Measurements from ENCODE around the gene MSRB1.

The MSRB1 gene, protein sequence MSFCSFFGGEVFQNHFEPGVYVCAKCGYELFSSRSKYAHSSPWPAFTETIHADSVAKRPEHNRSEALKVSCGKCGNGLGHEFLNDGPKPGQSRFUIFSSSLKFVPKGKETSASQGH
- total RNA-seq: 2.0 to 10.1 (median 6.3) reads per million in 9 experiments

DNA sequence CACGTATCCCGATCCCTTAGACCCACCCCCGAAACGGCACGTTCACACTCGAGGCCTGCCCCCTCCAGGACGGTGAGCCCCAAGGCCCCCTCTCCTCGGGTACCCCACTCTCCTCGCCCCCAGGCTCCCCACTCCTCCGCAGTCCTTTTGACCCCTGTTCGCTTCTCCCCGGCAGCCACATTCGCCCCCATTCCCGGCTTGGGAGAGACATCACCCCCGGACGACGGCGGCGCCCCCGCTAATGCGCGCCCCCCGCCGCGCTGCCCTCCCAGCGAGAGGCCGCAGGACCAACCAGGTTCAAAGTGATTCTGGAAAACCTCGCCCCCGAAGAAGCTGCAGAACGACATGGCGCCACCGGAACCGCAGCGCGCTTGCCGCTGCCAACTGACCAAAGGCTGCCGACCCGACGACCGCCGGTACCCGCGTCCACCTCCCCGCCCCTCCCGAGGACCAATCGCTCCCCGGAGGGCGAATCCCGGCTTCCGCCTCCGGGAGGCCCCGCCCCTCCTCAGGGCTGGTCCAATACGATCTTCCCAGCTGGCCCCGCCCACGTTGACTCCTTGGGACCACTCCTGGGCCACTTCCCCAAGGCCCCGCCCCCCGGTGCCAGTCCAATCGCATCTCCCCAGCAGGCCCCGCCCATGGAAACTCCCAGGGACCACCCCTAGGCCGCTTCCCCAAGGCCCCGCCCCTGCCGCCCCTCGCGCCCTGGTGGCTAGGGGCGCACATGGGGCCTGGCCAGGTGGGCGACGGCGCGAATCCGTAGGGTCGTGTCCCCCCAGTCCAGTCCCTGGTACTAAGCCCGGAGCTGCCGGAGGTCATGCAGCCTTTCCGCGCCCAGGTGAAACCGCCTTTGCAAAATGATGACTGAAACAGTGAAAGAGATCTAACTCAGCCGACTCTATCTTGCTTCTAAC, at the start of gene MSRB1:
MSRB1 (minus strand) TSS at position 390 of the 917 bp plus-strand sequence; CDS start at position 347, 43 bp downstream.
- DNase-seq (peak; percentile 97 to 99 (median 98)), ATAC-seq (replicated peaks) (peak; percentile 98)
- Mint-ChIP-seq H3K27me3 (no peaks in the 10 kb centered on the region), H3K36me3 (ENCODE audit: insufficient read depth) (peaks cover 12% of the 10 kb centered on the region), H3K9me3 (no peaks in the 10 kb centered on the region), H3K27ac (peak within 1 kb of the TSS; percentile 74 to 88), H3K4me3 (peak within 1 kb of the TSS; percentile 90 to 92), H3K4me1 (ENCODE audit: low read depth in 2 of 2) (peaks cover 9 to 13% of the 10 kb centered on the region in 2 donors)

DNA sequence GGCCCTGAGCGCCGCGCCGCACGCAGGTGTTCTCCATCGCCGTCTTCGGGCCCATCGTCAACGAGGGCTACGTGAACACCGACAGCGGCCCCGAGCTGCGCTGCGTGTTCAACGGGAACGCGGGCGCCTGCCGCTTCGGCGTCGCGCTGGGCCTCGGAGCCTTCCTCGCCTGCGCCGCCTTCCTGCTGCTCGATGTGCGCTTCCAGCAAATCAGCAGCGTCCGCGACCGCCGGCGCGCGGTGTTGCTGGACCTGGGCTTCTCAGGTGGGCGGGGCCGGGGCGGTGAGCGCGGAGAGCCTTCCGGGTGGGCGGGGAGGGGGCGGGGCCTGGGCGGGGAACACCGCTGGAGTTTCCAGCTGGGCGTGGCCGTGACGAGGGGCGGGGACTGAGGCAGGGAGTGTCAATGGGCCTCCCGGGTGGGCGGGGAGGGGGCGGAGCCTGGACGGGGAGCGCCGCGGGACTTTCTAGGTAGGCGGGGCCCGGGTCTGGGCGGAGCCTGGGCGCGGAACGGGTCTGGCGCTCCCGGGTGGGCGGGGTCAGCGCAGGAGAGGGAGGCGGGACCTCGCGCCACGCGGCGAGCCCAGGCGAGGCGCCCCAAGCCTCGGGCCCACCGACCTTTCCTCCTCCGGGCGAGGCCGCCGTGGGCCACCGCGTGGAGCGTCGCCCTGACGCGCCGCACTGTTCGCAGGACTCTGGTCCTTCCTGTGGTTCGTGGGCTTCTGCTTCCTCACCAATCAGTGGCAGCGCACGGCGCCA, 49.1 kb upstream of the MSRB1 start:
- peaks cover 14% of the 10 kb centered on the region for H3K36me3 Mint-ChIP-seq (ENCODE audit: insufficient read depth)
- H3K9me3 Mint-ChIP-seq: no peaks in the 10 kb centered on the region
- H3K4me1 Mint-ChIP-seq (ENCODE audit: low read depth in 2 of 2): peaks cover 12 to 13% of the 10 kb centered on the region in 2 donors
- peak; percentile 94 to 98 (median 94) for DNase-seq
- H3K4me3 Mint-ChIP-seq: peak overlapping the region; percentile 76 to 80
- ATAC-seq (replicated peaks): peak; percentile 72
- H3K27me3 Mint-ChIP-seq: peaks cover 5 to 12% of the 10 kb centered on the region in 2 donors
- H3K27ac Mint-ChIP-seq: peak overlapping the region; percentile 54 to 88

DNA sequence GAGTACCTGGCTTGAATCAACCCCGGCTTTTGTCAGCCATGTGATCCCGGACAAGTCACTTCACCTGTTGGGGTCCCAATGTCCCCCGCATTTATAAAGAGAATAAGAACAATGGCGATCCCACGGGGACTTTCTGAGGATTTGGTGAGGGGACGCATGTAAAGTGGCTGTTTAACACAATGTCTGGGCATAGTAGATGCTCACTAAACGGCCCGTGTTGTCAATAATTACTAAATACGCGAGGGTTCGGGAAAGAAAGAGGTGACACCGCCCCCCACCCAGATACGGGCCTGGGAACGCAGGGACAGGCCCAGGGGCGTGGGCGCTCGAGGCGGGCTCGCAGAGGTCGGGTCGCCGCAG, 48.6 kb upstream of the MSRB1 start:
- Mint-ChIP-seq H3K9me3 (no peaks in the 10 kb centered on the region), H3K27ac (peak overlapping the region; percentile 54 to 88), H3K36me3 (ENCODE audit: insufficient read depth) (peaks cover 12% of the 10 kb centered on the region), H3K4me1 (ENCODE audit: low read depth in 2 of 2) (peaks cover 12 to 13% of the 10 kb centered on the region in 2 donors), H3K27me3 (peaks cover 5 to 12% of the 10 kb centered on the region in 2 donors), H3K4me3 (peak overlapping the region; percentile 76 to 80)
- DNase-seq: no peak
- ATAC-seq (replicated peaks): no peak

DNA sequence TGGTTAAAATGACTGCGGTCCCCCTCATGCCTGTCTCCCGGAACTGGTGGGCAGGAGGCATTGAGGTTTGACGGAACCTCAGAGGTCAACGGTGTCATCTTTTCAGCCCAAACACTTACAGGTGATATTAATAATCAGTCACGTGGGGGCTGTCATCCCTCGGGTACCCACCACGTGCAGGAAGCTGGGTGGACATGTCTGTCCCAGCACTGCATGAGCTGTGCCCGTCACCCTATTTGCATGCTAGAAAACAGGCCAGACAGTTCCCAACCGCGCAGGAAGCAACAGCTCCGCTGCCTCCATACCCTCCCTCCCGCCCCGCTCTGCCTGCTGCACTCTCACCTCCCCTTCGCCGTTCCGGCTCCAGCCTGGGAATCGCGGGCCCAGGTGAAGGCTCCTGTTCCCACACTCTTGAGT, 48.1 kb upstream of the MSRB1 start:
- H3K36me3 Mint-ChIP-seq (ENCODE audit: insufficient read depth): peaks cover 12% of the 10 kb centered on the region
- no peaks in the 10 kb centered on the region for H3K9me3 Mint-ChIP-seq
- peaks cover 5 to 12% of the 10 kb centered on the region in 2 donors for H3K27me3 Mint-ChIP-seq
- peaks cover 12 to 13% of the 10 kb centered on the region in 2 donors for H3K4me1 Mint-ChIP-seq (ENCODE audit: low read depth in 2 of 2)
- DNase-seq: peak; percentile 49 to 53 (median 52)
- H3K4me3 Mint-ChIP-seq: peak overlapping the region; percentile 76 to 80
- peak overlapping the region; percentile 54 to 88 for H3K27ac Mint-ChIP-seq
- ATAC-seq (replicated peaks): peak; percentile 59

DNA sequence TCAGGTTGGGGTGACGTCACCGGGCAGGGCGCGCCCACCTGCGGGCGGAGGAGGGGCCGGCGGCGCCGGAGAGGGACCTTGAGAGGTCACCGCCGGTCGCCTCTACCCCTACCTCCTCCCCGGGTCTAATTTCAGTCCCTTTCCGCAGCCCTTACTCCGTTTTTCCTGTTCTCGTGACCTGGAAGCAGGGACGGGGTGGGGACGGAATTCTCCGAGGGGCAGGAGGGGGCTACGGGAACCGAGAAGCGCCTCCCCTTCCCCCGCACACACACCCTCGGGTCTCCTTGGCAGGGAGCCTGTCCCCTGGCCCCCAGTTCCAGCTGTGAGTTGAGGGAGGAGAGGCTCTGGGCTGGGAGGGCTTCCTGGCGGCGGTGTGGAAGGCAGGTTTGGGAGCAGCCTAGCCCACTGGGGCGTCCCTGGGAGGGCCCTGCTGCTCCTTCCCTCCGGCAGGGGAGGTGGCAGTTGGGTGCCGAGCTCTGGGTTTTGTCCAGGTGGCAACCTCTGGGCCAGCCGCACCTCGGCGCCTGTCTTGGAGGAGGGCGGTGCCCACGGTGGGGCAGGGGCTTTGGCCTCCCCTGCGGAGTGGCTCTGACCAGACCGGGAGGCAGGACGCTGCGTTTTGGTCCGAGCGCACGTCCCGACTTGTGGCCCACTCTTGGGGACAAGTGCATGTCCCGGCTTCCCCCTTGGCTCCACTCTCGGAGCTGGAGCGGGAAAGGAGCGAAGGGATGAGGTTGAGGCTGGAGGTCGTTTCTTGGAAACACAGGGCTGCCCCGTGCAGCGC, 47.5 kb upstream of the MSRB1 start:
- peaks cover 12% of the 10 kb centered on the region for H3K36me3 Mint-ChIP-seq (ENCODE audit: insufficient read depth)
- H3K9me3 Mint-ChIP-seq: no peaks in the 10 kb centered on the region
- peaks cover 12 to 13% of the 10 kb centered on the region in 2 donors for H3K4me1 Mint-ChIP-seq (ENCODE audit: low read depth in 2 of 2)
- ATAC-seq (replicated peaks): no peak
- peaks cover 5 to 12% of the 10 kb centered on the region in 2 donors for H3K27me3 Mint-ChIP-seq
- H3K4me3 Mint-ChIP-seq: peak overlapping the region; percentile 76 to 80
- H3K27ac Mint-ChIP-seq: peak overlapping the region; percentile 54 to 88
- DNase-seq: peak in 1 of 3 experiments; percentile 40

DNA sequence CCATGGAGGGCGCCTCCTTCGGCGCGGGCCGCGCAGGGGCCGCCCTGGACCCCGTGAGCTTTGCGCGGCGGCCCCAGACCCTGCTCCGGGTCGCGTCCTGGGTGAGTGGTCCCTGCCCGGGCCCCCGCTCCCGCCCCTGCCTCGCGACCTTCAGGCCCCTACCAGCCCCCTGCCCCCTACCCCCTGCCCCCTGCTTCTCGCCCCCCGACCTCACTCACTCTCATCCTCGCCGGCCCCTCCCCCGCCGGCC, 47.0 kb upstream of the MSRB1 start:
- DNase-seq: no peak
- peaks cover 12 to 13% of the 10 kb centered on the region in 2 donors for H3K4me1 Mint-ChIP-seq (ENCODE audit: low read depth in 2 of 2)
- ATAC-seq (replicated peaks): no peak
- H3K9me3 Mint-ChIP-seq: no peaks in the 10 kb centered on the region
- peak overlapping the region in 1 of 2 donors; percentile 76 for H3K4me3 Mint-ChIP-seq
- H3K27me3 Mint-ChIP-seq: peaks cover 5 to 12% of the 10 kb centered on the region in 2 donors
- H3K27ac Mint-ChIP-seq: peak overlapping the region in 1 of 2 donors; percentile 88
- peaks cover 12% of the 10 kb centered on the region for H3K36me3 Mint-ChIP-seq (ENCODE audit: insufficient read depth)

DNA sequence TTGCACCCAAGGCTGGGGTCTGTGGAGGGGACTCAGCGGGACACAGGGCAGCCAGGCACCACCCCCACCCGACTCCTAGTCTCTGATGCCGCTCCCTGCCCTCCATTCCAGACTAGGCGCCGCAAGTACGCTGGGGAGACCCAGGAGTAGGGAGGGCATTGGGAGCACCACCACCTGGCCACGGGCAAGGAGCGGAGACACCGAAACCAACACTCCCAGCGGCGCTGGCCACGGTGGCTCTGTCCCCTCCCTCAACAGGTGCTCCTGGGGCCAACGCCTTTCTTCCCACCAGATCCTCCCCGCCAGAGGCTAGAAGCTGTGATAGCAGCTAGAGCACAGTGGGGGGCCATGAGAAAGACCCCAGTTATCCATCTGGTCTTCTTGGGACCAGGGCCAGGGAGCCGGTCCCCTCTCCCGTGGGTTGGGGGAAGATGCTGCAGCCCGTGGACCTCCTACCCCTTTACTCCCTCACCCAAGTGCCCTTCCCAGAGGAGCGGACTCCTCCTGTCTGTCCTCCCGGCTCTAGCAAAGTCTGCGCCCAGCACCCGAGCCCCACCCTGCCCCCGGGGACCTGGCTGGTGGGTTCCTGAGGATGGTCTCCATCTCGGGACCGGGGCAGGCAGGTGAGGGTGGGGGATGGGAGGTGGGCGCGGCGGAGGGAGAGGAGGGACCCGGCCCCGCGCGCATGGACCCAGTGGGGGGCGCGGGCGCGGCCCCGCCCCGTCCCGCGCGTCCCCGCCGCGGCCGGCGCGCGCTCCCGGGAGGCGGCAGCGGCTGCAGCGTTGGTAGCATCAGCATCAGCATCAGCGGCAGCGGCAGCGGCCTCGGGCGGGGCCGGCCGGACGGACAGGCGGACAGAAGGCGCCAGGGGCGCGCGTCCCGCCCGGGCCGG, 46.5 kb upstream of the MSRB1 start, which contains the start of gene SYNGR3:
SYNGR3 (plus strand) TSS at position 762 of the 892 bp plus-strand sequence. CDS start 133 bp downstream, outside the sequence.
- DNase-seq (no peak), ATAC-seq (replicated peaks) (no peak)
- peaks cover 12% of the 10 kb centered on the region for H3K36me3 Mint-ChIP-seq (ENCODE audit: insufficient read depth)
- peak within 1 kb of the TSS; percentile 76 to 80 for H3K4me3 Mint-ChIP-seq
- H3K27ac Mint-ChIP-seq: peak within 1 kb of the TSS; percentile 54 to 88
- H3K27me3 Mint-ChIP-seq: peaks cover 5 to 12% of the 10 kb centered on the region in 2 donors
- H3K4me1 Mint-ChIP-seq (ENCODE audit: low read depth in 2 of 2): peaks cover 16% of the 10 kb centered on the region in 2 donors
- no peaks in the 10 kb centered on the region for H3K9me3 Mint-ChIP-seq

DNA sequence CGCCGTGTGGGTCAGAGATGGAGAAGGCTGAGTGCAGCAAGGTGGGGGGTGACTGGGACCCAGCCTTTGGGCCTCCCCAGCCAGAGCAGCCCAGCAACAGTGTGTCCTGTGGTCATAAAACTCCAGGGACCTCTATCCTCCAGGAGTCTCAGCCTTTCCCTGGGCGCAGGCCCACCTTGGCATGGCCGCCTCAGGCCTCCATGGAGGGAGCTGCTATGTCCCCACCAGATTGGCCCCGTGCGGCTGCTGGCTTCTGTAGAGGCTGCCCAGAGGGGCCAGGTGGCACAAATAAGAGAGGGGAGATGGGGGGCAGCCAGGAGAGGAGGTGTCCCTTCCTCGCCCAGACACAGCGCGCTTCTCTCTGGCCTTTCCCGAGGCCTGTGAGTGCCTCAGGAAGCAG, 44.2 kb upstream of the MSRB1 start:
- H3K4me1 Mint-ChIP-seq (ENCODE audit: low read depth in 2 of 2): peaks cover 16 to 24% of the 10 kb centered on the region in 2 donors
- H3K4me3 Mint-ChIP-seq: no peak overlapping the region
- peaks cover 12% of the 10 kb centered on the region for H3K36me3 Mint-ChIP-seq (ENCODE audit: insufficient read depth)
- H3K27ac Mint-ChIP-seq: peak overlapping the region in 1 of 2 donors; percentile 39
- H3K9me3 Mint-ChIP-seq: no peaks in the 10 kb centered on the region
- ATAC-seq (replicated peaks) (no peak), DNase-seq (no peak)
- H3K27me3 Mint-ChIP-seq: peaks cover 5 to 24% of the 10 kb centered on the region in 2 donors

DNA sequence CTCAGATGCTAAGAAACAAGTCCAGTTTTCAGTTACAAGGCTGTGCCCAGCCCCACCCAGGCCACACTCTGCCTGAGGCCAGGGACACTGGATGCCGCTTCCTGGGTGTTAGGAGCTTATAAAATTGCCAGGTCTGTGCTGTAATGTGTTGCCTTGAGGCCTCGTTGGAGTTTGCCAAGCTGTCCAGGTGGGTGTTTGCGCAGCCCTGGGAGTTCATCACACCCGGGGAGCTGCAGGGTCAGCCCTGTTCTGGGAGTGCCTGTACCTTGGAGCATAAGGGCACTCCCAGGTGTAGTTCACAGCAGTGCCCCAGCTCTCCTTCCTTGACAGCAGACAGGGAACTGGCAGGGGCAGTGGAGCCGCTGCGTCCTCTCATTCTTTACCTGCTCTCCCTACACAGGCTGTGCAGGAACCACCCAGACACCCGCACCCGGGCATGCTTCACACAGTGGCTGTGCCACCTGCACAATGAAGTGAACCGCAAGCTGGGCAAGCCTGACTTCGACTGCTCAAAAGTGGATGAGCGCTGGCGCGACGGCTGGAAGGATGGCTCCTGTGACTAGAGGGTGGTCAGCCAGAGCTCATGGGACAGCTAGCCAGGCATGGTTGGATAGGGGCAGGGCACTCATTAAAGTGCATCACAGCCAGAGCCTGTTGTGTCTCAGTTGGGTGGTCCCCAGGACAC, 42.6 kb upstream of the MSRB1 start:
- Mint-ChIP-seq H3K4me3 (peak overlapping the region; percentile 69 to 75), H3K27me3 (peaks cover 5 to 40% of the 10 kb centered on the region in 2 donors), H3K36me3 (ENCODE audit: insufficient read depth) (peaks cover 9% of the 10 kb centered on the region), H3K9me3 (no peaks in the 10 kb centered on the region), H3K27ac (no peak overlapping the region), H3K4me1 (ENCODE audit: low read depth in 2 of 2) (peaks cover 7 to 22% of the 10 kb centered on the region in 2 donors)
- DNase-seq (no peak), ATAC-seq (replicated peaks) (no peak)

DNA sequence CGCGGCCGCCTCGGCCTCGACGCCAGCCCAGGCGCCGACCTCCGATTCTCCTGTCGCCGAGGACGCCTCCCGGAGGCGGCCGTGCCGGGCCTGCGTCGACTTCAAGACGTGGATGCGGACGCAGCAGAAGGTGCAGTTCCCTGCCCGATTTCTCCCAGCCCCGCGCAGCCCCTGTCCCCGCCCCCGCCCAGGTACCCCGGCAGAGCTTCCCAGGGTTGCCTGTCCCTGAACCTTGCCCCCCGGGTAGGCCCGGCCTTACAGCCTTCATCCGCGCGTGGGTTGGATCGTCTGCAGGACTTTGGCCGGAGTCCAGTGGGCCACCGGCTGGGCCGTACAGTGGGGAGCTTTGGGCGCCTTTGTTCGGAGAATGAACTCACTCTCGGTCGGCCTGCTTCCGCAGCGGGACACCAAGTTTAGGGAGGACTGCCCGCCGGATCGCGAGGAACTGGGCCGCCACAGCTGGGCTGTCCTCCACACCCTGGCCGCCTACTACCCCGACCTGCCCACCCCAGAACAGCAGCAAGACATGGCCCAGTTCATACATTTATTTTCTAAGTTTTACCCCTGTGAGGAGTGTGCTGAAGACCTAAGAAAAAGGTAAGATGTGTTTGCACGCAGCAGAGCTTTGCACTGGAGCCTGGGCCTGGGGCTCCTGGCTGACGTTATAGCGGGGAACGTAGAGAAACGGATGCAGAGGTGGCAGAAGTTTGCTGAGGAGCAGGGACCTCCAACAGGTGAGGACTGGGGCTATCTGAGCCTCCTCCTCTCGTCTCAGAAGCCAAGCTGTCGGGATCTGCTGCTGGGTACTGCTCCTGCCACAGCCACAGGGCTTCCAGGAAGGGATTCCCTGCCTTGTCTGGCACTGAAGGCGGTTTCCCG, 41.6 kb upstream of the MSRB1 start:
- Mint-ChIP-seq H3K4me1 (ENCODE audit: low read depth in 2 of 2) (peaks cover 7 to 19% of the 10 kb centered on the region in 2 donors), H3K9me3 (no peaks in the 10 kb centered on the region), H3K36me3 (ENCODE audit: insufficient read depth) (peaks cover 9% of the 10 kb centered on the region), H3K27me3 (peaks cover 5 to 47% of the 10 kb centered on the region in 2 donors), H3K4me3 (peak overlapping the region; percentile 69 to 75), H3K27ac (peak overlapping the region in 1 of 2 donors; percentile 49)
- peak; percentile 41 for ATAC-seq (replicated peaks)
- DNase-seq: no peak

Data from effector memory CD8-positive, alpha-beta T cell (primary cell).